MM.1S (cell line): ENCODE data around the gene EXOSC9.

Experiments used
- DNase-seq: peaks from one replicate; pipeline ENCODE4 v3.0.0-alpha.2; 2015
- H2AFZ ChIP-seq: fragments of 300-600 bp; sonication (generic); 2 replicates; pipeline ENCODE4 v1.6.0; 2016; ENCODE audit warnings: antibody characterized with exemption, low read length
- H3F3A ChIP-seq: fragments of 300-600 bp; sonication (generic); 2 replicates; pipeline ENCODE4 v1.6.1; 2016; ENCODE audit warnings: mild to moderate bottlenecking, antibody characterized with exemption, low read length, moderate library complexity, mixed read lengths; ENCODE audit not compliant: insufficient read depth
- H3K27ac ChIP-seq: fragments of 300-600 bp; sonication (generic); 2 replicates; pipeline ENCODE4 v1.5.1; 2016; ENCODE audit warnings: mild to moderate bottlenecking, low read length
- H3K27me3 ChIP-seq: fragments of 300-600 bp; sonication (generic); replicated peaks from 2 replicates; pipeline ENCODE4 v1.6.0; 2016; ENCODE audit warnings: low read length; ENCODE audit not compliant: insufficient read depth
- H3K36me3 ChIP-seq: fragments of 300-600 bp; sonication (generic); replicated peaks from 2 replicates; pipeline ENCODE4 v1.6.1; 2016; ENCODE audit warnings: mild to moderate bottlenecking, low read length, mixed read lengths; ENCODE audit not compliant: insufficient read depth
- H3K4me1 ChIP-seq: fragments of 300-600 bp; sonication (generic); 2 replicates; pipeline ENCODE4 v1.6.1; 2016; ENCODE audit warnings: low read length, mixed read lengths
- H3K4me2 ChIP-seq: fragments of 300-600 bp; sonication (generic); 2 replicates; pipeline ENCODE4 v1.6.0; 2016; ENCODE audit warnings: low read depth, low read length
- H3K4me3 ChIP-seq: fragments of 300-600 bp; sonication (generic); 2 replicates; pipeline ENCODE4 v1.5.1; 2016; ENCODE audit warnings: low read length, mixed read lengths
- H3K79me2 ChIP-seq: fragments of 300-600 bp; sonication (generic); 2 replicates; pipeline ENCODE4 v1.6.1; 2016; ENCODE audit warnings: mixed run types, low read length, mixed read lengths
- H3K9ac ChIP-seq: fragments of 300-600 bp; sonication (generic); 2 replicates; pipeline ENCODE4 v1.6.1; 2016; ENCODE audit warnings: low read length, mixed read lengths
- H3K9me2 ChIP-seq: fragments of 300-600 bp; sonication (generic); replicated peaks from 2 replicates; pipeline ENCODE4 v1.6.1; 2016; ENCODE audit warnings: mild to moderate bottlenecking, low read length, mixed read lengths; ENCODE audit not compliant: insufficient read depth
- H3K9me3 ChIP-seq: fragments of 300-600 bp; sonication (generic); replicated peaks from 2 replicates; pipeline ENCODE4 v1.6.1; 2016; ENCODE audit warnings: mild to moderate bottlenecking, low read length, mixed read lengths; ENCODE audit not compliant: insufficient read depth
- H4K20me1 ChIP-seq: fragments of 300-600 bp; sonication (generic); 2 replicates; pipeline ENCODE4 v1.6.1; 2016; ENCODE audit warnings: mild to moderate bottlenecking, low read length, moderate library complexity, mixed read lengths; ENCODE audit not compliant: insufficient read depth
- CTCF ChIP-seq: fragments of 300-600 bp; sonication (generic); IDR thresholded peaks from 2 replicates; pipeline ENCODE4 v1.5.1; 2016; ENCODE audit warnings: antibody characterized with exemption, low read length, mixed read lengths
- EZH2 ChIP-seq: fragments of 300-600 bp; sonication (generic); optimal IDR thresholded peaks from 2 replicates; pipeline ENCODE3; 2017; ENCODE audit warnings: low read depth, mild to moderate bottlenecking, antibody characterized with exemption, low read length, mixed read lengths
- EZH2phosphoT487 ChIP-seq: fragments of 300-600 bp; sonication (generic); IDR thresholded peaks from 2 replicates; pipeline ENCODE4 v1.6.1; 2018; ENCODE audit warnings: antibody characterized with exemption, low read length

Gene EXOSC9

GRCh38 chr4:121838136-121838535 is 37.0 kb downstream of the EXOSC9 start:
- Histone ChIP-seq H3K4me1 (no peaks in the 10 kb centered on the region), H3F3A (no peaks in the 10 kb centered on the region), H3K36me3 (no peaks in the 10 kb centered on the region)

GRCh38 chr4:121842862-121843261 is 41.7 kb downstream of the EXOSC9 start:
- H3K4me2 ChIP-seq: no peak overlapping the region
- no peaks in the 10 kb centered on the region for H4K20me1 ChIP-seq
- TF ChIP-seq EZH2phosphoT487 (no peak), EZH2 (no peak), CTCF (no peak)
- no peaks in the 10 kb centered on the region for H3K36me3 ChIP-seq
- H3K79me2 ChIP-seq: no peaks in the 10 kb centered on the region
- H2AFZ ChIP-seq: no peak overlapping the region
- no peak overlapping the region for H3K9ac ChIP-seq
- no peaks in the 10 kb centered on the region for H3F3A ChIP-seq
- H3K27me3 ChIP-seq: no peaks in the 10 kb centered on the region
- no peak for DNase-seq
- H3K27ac ChIP-seq: no peak overlapping the region
- no peak overlapping the region for H3K4me3 ChIP-seq
- no peaks in the 10 kb centered on the region for H3K4me1 ChIP-seq
- no peaks in the 10 kb centered on the region for H3K9me3 ChIP-seq
- H3K9me2 ChIP-seq: no peaks in the 10 kb centered on the region

More at GRCh38 chr4:121838136-121838535, 37.0 kb downstream of the EXOSC9 start:
- DNase-seq: no peak
- Histone ChIP-seq H3K27me3 (no peaks in the 10 kb centered on the region), H2AFZ (no peak overlapping the region), H3K9me3 (no peaks in the 10 kb centered on the region), H3K4me2 (no peak overlapping the region), H3K4me3 (no peak overlapping the region), H3K27ac (no peak overlapping the region), H3K9ac (no peak overlapping the region), H4K20me1 (no peaks in the 10 kb centered on the region), H3K79me2 (no peaks in the 10 kb centered on the region), H3K9me2 (no peaks in the 10 kb centered on the region)
- TF ChIP-seq CTCF (no peak), EZH2phosphoT487 (no peak)

- no peak for TF ChIP-seq EZH2phosphoT487
Observed at GRCh38 chr4:121846662-121847061, 45.5 kb downstream of the EXOSC9 start.

GRCh38 chr4:121851354-121851753 is 50.2 kb downstream of the EXOSC9 start:
- Histone ChIP-seq H3K9me2 (no peaks in the 10 kb centered on the region), H3K27me3 (no peaks in the 10 kb centered on the region), H3K27ac (no peak overlapping the region), H3K9me3 (no peaks in the 10 kb centered on the region), H4K20me1 (no peaks in the 10 kb centered on the region), H3K4me3 (no peak overlapping the region), H3K79me2 (no peaks in the 10 kb centered on the region), H3K9ac (no peak overlapping the region), H3F3A (no peaks in the 10 kb centered on the region), H2AFZ (no peak overlapping the region), H3K36me3 (no peaks in the 10 kb centered on the region), H3K4me2 (no peak overlapping the region), H3K4me1 (no peaks in the 10 kb centered on the region)
- TF ChIP-seq EZH2phosphoT487: no peak
- TF ChIP-seq CTCF: no peak
- TF ChIP-seq EZH2: no peak
- no peak for DNase-seq

More at GRCh38 chr4:121846662-121847061, 45.5 kb downstream of the EXOSC9 start:
- Histone ChIP-seq H3F3A (no peaks in the 10 kb centered on the region), H3K27ac (no peak overlapping the region), H3K4me3 (no peak overlapping the region), H3K9ac (no peak overlapping the region), H3K9me3 (no peaks in the 10 kb centered on the region), H3K27me3 (no peaks in the 10 kb centered on the region), H3K36me3 (no peaks in the 10 kb centered on the region), H3K79me2 (no peaks in the 10 kb centered on the region), H3K4me1 (no peaks in the 10 kb centered on the region), H3K9me2 (no peaks in the 10 kb centered on the region), H4K20me1 (no peaks in the 10 kb centered on the region), H3K4me2 (no peak overlapping the region), H2AFZ (no peak overlapping the region)
- no peak for DNase-seq
